Endothelial cell of umbilical vein (primary cell): ENCODE data around the gene FECH. TPM values are rescaled to one million over a fixed set of nuclear protein-coding genes. Genes with fewer than 3 reads are reported as not detected.

Source experiments
- BruUV-seq: library from RNA; stranded (reverse); fragments of 400-500 nt; replicated peaks from 2 replicates; lab custom pipeline; 2021; lab: Mats Ljungman, UMichigan
- CTCF ChIA-PET: fragments of 300-600, 350-600 bp; sonication (Branson Sonifier 250); formaldehyde crosslinking; loops from one replicate; lab custom pipeline; 2021; ENCODE audit warnings: antibody characterized with exemption, inconsistent platforms; lab: Charles Lee
- POLR2A ChIA-PET: fragments of 300-600, 350-600 bp; sonication (Branson Sonifier 250); formaldehyde crosslinking; loops from one replicate; lab custom pipeline; 2021; ENCODE audit warnings: antibody characterized with exemption, inconsistent platforms; lab: Charles Lee
- DNase-seq: peaks from one replicate; pipeline ENCODE4 v3.0.0-alpha.2; 2011; ENCODE audit warnings: low read depth, low spot score
- FAIRE-seq: peaks from 2 replicates; lab custom pipeline; 2011; peaks lifted over from hg19 to GRCh38; lab: Jason Lieb, UNC
- H2AFZ ChIP-seq: 2 replicates; pipeline ENCODE4 v1.6.0; 2012; ENCODE audit warnings: low read depth, low read length, control low read depth, inconsistent platforms
- H3K27ac ChIP-seq: 2 replicates; pipeline ENCODE4 v1.5.1; 2011; ENCODE audit warnings: low read depth, mild to moderate bottlenecking, control low read depth, low read length, moderate library complexity; ENCODE audit not compliant: insufficient read depth
- H3K27me3 ChIP-seq, 2 experiments: 2 replicates each; pipeline versions ENCODE4 v1.6.0 to v1.6.1; 2011; ENCODE audit warnings: low read length in 2 of 2, mixed read lengths in 1 of 2; ENCODE audit not compliant: control insufficient read depth in 2 of 2, insufficient read depth in 2 of 2
- H3K36me3 ChIP-seq, 2 experiments: 2 replicates in 1 of 2; 3 replicates in 1 of 2; pipeline ENCODE4 v1.5.1; 2011; ENCODE audit warnings: low read length in 2 of 2, mild to moderate bottlenecking in 1 of 2, moderate library complexity in 1 of 2; ENCODE audit not compliant: control insufficient read depth in 2 of 2, insufficient read depth in 2 of 2; ENCODE audit errors: extremely low read depth in 1 of 2
- H3K4me1 ChIP-seq: 3 replicates; pipeline ENCODE4 v1.5.1; 2011; ENCODE audit warnings: mild to moderate bottlenecking, low read length; ENCODE audit not compliant: control insufficient read depth, insufficient read depth; ENCODE audit errors: extremely low read depth
- H3K4me2 ChIP-seq: 2 replicates; pipeline ENCODE4 v1.6.1; 2011; ENCODE audit warnings: low read length, control low read depth, mixed read lengths; ENCODE audit not compliant: insufficient read depth
- H3K4me3 ChIP-seq, 3 experiments: fragments of 200-600 bp in 1 of 3; sonication (generic), shearing (Covaris generic) in 1 of 3; replicated peaks in 1 of 3; 2 replicates each; pipeline ENCODE4 v1.5.1; 2011 to 2016; ENCODE audit warnings: control low read depth in 3 of 3, low read length in 3 of 3, mild to moderate bottlenecking in 2 of 3, inconsistent platforms in 1 of 3, low read depth in 1 of 3, moderate library complexity in 1 of 3; ENCODE audit not compliant: insufficient read depth in 1 of 3
- H3K79me2 ChIP-seq: 2 replicates; pipeline ENCODE4 v1.6.0; 2012; ENCODE audit warnings: low read length, inconsistent platforms; ENCODE audit not compliant: control insufficient read depth, insufficient read depth
- H3K9ac ChIP-seq: replicated peaks from 2 replicates; pipeline ENCODE3; 2011; ENCODE audit warnings: low read length, control low read depth; ENCODE audit not compliant: insufficient read depth; ENCODE audit errors: extremely low read depth
- H3K9me1 ChIP-seq: replicated peaks from 3 replicates; pipeline ENCODE4 v1.6.0; 2011; ENCODE audit warnings: mild to moderate bottlenecking, low read length; ENCODE audit not compliant: control insufficient read depth, insufficient read depth; ENCODE audit errors: extremely low read depth
- H3K9me3 ChIP-seq: replicated peaks from 2 replicates; pipeline ENCODE4 v1.5.1; 2012; ENCODE audit warnings: low read length, inconsistent platforms; ENCODE audit not compliant: control insufficient read depth, insufficient read depth
- H4K20me1 ChIP-seq: replicated peaks from 2 replicates; pipeline ENCODE3; 2011; ENCODE audit warnings: mild to moderate bottlenecking, low read length; ENCODE audit not compliant: control insufficient read depth, insufficient read depth; ENCODE audit errors: extremely low read depth
- CTCF ChIP-seq, 2 donors: IDR thresholded peaks; 1 replicate in 1 of 2; 2 replicates in 1 of 2; pipeline ENCODE4 v1.5.1; 2011; ENCODE audit warnings: low read length in 2 of 2, mild to moderate bottlenecking in 2 of 2, moderate library complexity in 2 of 2, control low read depth in 1 of 2, inconsistent platforms in 1 of 2, low read depth in 1 of 2; ENCODE audit not compliant: insufficient read depth in 1 of 2; ENCODE audit errors: extremely low read depth in 1 of 2
- EZH2 ChIP-seq: IDR thresholded peaks from 2 replicates; pipeline ENCODE4 v1.6.1; 2012; ENCODE audit warnings: borderline replicate concordance, low read depth, mild to moderate bottlenecking, moderate library complexity, low read length, inconsistent platforms; ENCODE audit not compliant: severe bottlenecking
- FOS ChIP-seq: IDR thresholded peaks from 2 replicates; pipeline ENCODE4 v1.6.1; 2011; ENCODE audit warnings: mild to moderate bottlenecking, low read length, moderate library complexity, borderline replicate concordance; ENCODE audit not compliant: insufficient read depth
- GATA2 ChIP-seq: IDR thresholded peaks from 2 replicates; pipeline ENCODE4 v1.7.0; 2011; ENCODE audit warnings: low read depth, mild to moderate bottlenecking, moderate library complexity, mixed read lengths, low read length; ENCODE audit not compliant: insufficient read length, insufficient read depth
- JUN ChIP-seq: IDR thresholded peaks from 2 replicates; pipeline ENCODE4 v1.6.1; 2011; ENCODE audit warnings: borderline replicate concordance, low read depth; ENCODE audit not compliant: insufficient read length, insufficient read depth
- MAX ChIP-seq: IDR thresholded peaks from 2 replicates; pipeline ENCODE4 v1.6.1; 2011; ENCODE audit not compliant: insufficient read depth, insufficient read length
- MYC ChIP-seq: IDR thresholded peaks from one replicate; pipeline ENCODE4 v1.6.1; 2011; ENCODE audit warnings: mild to moderate bottlenecking, low read depth, low read length
- POLR2A ChIP-seq: IDR thresholded peaks from 2 replicates; pipeline ENCODE4 v1.6.1; 2012; ENCODE audit warnings: low read depth, mild to moderate bottlenecking, control low read depth, low read length
- POLR2AphosphoS5 ChIP-seq: IDR thresholded peaks from 2 replicates; pipeline ENCODE4 v1.6.1; 2012; ENCODE audit warnings: low read depth, mild to moderate bottlenecking, control low read depth, low read length, moderate library complexity; ENCODE audit not compliant: insufficient read depth
- dilution Hi-C: fragments of 300-500 bp; cut with MboI; formaldehyde crosslinking; loops from one replicate; pipeline ENCODE4 v1.15.0; 2019; ENCODE audit warnings: low sequenced_read_pairs; ENCODE audit not compliant: extremely low pct_ligation_motif_present
- intact Hi-C: fragments of 100-400 bp; cut with micrococcal nuclease; formaldehyde crosslinking; loops from one replicate; pipeline ENCODE4 v1.10.0; 2022
- polyA plus RNA-seq, 4 experiments: library from polyadenylated mRNA; depleted of rRNA in 3 of 4; stranded (reverse) in 3 of 4; unstranded in 1 of 4; fragments of >200 nt; gene quantifications; 2 replicates each; pipeline versions ENCODE4 v1.2.1 to v1.2.3, GENCODE V29; 2011 to 2012; ENCODE audit warnings: missing spikeins in 1 of 4
- total RNA-seq: library from RNA; stranded (reverse); gene quantifications from 2 replicates; pipeline ENCODE4 v1.2.3, GENCODE V29; 2021

FECH gene
- total and polyA plus RNA-seq, 2 donors (not counting 3 experiments of a cell fraction or from before 2014, with no cell fraction given), result 25.3 to 27.9 TPM

- Histone ChIP-seq H3K27me3 (no peaks in the 10 kb centered on the region), H4K20me1 (no peaks in the 10 kb centered on the region), H3K36me3 (peaks cover 11 to 21% of the 10 kb centered on the region in 2 experiments), H3K4me2 (no peak overlapping the region), H2AFZ (no peak overlapping the region), H3K4me3 (no peak overlapping the region), H3K4me1 (no peaks in the 10 kb centered on the region), H3K9me1 (no peaks in the 10 kb centered on the region), H3K9me3 (no peaks in the 10 kb centered on the region), H3K27ac (no peak overlapping the region), H3K79me2 (no peaks in the 10 kb centered on the region), H3K9ac (no peak overlapping the region)
- CTCF ChIA-PET, result interaction anchor here (1.1 to 2.9 kb wide), 2 partner anchors 8 to 552 kb away, joined by 3 to 12 read pairs; no protein-coding TSS in a partner anchor
- TF ChIP-seq POLR2AphosphoS5, result no peak
- TF ChIP-seq GATA2, result no peak
- TF ChIP-seq JUN, result no peak
- TF ChIP-seq EZH2, result no peak
- no peak for TF ChIP-seq MAX
- TF ChIP-seq FOS, result no peak
- no peak for TF ChIP-seq CTCF (IDR thresholded peaks at IDR 0.05; ENCODE audit: extremely low read depth in 1 of 2, insufficient read depth in 1 of 2, low read depth in 1 of 2, low read length in 2 of 2)
- TF ChIP-seq MYC, result no peak
- TF ChIP-seq POLR2A, result no peak
- BruUV-seq, result no TSS peak
- FAIRE-seq (no peak), DNase-seq (no peak)
- POLR2A ChIA-PET, result no interaction called here
- dilution Hi-C loops (no loop called here), intact Hi-C loops (no loop called here)
These were observed 16.3 kb downstream of the FECH start for GRCh38 chr18:57570162-57570561.
